ENCODE results near the gene MED29.
"Not testable (repeated sequence)": the region's sequence is repeated elsewhere in the genome, so short reads cannot be mapped to it uniquely, and the experiment has no call there.

Gene MED29

DNA sequence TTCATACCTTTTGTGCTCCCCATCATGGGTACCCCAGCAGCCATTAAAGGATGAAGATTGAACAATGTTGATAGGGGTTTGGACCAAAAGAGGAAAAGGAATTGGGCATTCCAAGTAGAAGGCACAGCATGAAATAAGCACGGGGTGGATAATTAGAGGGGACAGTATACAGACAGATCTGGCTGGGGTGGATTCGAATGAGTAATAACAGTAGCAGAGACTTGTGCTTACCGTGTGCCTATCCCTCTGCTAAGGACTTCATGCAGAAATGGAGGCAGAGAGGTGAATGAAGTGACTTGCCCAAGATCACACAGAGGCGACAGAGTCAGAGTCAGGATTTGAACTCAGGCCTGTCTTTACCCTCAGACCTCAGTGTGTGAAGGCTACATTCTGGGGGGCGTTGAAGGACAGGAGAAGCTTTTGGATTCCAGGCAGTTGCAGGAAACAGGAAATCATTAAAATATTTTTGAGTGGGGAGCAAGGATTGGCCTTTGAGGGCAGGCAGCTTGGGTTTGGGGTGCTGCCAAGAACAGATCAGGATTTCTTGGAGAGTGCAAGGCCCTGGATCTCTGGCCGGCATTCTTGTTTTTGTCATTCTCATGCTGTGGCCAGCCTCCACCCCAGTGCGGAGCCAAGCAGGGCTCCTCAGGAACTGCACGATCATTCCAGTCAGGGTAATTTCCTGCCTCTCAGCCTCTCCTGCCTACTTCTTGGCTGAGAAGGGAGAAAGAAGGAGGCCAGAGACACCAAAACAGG, 19.0 kb upstream of the MED29 start:
- no peak for DNase-seq

- DNase-seq, result no peak
Observed at GRCh38 chr19:39372941-39373340, 18.2 kb upstream of the MED29 start.

GRCh38 chr19:39375929-39376328, 15.2 kb upstream of the MED29 start:
- DNase-seq, result no peak

DNA sequence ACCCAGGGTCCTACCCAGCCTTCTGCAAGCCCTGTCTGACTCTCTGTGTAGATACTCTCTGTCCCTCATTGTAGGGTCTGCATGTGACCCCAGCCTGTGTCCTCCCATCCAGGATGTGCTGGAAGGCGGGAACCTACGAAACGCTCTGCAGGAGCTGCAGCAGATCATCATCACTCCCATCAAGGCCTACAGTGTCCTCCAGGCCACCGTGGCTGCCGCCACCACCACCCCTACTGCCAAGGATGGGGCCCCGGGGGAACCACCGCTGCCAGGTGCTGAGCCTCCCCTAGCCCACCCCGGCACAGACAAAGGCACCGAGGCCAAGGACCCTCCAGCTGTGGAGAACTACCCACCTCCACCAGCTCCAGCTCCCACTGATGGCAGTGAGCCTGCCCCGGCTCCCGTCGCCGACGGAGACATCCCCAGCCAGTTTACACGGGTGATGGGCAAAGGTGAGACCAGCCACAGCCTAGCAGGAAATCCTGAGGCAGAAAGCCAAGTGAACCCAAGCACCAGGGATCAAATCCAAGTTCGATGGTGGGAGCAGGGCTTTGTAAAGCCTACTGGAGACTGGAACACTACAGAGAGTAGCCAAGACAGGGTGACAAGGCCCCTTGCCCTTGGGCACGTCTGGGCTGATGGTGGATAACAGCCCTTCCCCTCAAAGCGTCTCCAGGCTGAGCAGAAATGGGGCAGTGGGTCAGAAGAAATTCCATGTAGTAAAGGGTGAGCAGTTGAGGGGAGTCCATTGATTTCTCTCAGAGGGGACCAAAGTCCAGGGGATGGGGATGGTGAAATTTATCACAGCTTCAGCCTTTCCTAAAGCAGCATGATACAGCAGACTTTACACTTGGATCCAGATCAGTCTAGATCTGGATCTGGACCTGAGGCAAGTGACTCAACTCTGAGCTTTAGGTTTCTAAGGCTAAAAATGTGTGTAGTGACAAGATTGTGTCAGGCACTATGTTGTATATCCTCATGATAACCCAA, 13.5 kb upstream of the MED29 start:
- DNase-seq, result no peak

DNA sequence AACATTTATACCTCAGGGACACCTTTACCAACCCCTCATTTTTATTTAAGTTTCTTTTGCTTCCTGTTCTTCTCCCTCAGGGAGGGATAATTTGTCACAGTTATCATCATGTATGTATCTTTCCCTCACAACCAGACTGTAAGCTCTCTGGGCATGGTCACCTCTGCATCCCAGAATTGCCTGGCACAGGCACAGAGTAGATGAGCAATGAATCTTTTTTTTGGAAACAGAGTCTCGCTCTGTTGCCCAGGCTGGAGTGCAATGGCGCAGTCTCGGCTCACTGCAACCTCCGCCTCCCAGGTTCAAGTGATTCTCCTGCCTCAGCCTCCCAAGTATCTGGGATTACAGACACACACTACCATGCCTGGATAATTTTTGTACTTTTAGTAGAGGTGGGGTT, 11.8 kb upstream of the MED29 start:
- not testable (repeated sequence) for DNase-seq

DNA sequence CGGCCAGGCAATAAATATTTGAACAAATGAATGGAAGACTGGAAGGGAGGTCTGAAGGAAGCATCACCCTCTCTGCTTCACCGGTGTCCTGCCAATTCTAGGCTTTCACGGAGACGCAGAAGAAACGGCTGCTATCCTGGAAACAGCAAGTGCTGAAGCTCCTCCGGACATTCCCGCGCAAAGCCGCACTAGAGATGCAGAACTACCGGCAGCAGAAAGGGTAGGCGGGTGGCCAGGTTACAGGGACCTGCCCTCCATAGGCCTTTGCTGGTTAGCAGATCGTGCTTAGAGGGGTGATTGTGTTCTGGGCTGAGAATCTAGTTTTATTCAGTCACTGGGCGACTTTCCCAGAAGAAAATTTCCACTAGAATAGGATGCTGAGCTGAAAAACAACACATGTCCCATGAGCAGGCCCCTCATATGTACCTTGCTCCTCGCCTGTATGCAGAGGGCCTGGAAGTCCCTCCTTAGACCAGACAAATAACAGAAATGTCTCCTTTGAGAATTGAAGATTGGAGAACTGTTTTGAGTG, 11.2 kb upstream of the MED29 start:
- DNase-seq, result no peak

GRCh38 chr19:39380521-39381502, 10.4 kb upstream of the MED29 start:
- DNase-seq, result no peak

DNA sequence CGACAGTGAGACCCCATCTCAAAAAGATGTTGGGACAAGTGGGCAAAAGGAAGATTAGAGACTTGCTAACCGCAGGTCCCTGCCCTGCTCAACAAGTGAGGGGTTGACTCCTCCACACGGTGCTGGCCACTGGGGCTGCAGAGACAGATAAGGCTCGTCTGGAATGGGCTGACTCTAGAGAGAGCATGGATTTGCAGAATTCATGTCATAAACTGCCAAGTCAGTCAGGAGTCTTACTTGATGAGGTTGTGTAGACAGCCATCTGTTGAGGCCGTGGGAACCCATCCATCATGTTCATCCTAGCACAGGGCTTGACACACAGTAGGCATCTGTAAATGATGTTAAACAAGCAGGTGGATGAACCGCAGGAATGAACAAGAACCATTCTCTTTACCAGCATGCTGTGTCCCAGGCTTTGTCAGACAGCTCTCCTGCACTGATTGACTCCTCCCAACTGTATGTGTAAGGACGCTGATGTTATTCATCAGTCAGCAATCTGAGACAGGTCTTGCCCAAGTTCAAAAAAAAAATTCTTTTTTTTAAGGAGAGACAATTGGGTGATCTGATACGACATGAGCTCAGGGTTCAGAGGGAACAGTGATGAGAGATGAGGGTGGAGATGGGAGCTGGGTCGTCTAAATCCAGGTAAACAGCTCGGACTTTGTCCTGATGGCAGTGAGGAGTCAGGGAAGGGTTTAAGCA, 9.1 kb upstream of the MED29 start:
- no peak for DNase-seq

DNA sequence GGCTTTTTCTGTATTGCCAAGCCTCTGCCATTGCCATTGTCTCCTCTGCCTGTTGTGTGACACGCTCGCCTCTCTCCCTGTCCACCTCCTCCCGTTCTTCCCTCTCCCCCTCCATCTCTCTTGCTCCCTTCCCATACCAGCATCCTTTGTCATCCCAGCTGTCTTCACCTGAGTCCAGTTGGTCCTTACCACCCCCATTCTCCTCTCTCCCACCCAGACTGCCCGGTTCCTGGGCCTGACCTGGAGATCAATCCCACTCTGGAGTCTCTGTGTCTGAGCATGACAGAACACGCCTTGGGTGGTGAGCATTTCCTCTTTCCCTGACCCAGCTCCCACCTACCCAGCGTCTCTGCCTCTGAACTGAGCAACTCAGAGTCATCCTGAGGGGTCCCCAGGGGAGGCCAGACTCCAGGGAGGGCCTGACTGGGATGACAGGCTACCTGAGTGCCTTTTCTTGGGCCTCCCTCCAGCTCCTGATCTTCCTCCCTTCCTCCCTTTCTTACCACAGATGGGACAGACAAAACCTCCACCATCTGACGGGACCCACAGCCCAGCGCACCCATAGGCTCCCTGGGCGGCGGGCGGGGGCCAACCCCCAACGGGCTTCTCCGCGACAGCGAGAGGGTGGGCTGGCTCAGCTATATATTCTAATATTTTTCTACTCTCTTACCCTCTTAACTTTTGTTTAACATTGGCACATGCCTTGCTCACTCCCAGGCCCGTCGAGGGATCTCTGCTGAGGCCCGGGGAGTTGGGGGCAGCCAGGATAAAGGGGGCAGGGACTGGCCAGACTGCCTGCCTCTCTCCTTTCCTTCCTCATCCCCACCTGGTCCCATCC, 8.0 kb upstream of the MED29 start:
- no peak for DNase-seq

GRCh38 chr19:39384839-39385568, 6.2 kb upstream of the MED29 start:
- no peak for DNase-seq

DNA sequence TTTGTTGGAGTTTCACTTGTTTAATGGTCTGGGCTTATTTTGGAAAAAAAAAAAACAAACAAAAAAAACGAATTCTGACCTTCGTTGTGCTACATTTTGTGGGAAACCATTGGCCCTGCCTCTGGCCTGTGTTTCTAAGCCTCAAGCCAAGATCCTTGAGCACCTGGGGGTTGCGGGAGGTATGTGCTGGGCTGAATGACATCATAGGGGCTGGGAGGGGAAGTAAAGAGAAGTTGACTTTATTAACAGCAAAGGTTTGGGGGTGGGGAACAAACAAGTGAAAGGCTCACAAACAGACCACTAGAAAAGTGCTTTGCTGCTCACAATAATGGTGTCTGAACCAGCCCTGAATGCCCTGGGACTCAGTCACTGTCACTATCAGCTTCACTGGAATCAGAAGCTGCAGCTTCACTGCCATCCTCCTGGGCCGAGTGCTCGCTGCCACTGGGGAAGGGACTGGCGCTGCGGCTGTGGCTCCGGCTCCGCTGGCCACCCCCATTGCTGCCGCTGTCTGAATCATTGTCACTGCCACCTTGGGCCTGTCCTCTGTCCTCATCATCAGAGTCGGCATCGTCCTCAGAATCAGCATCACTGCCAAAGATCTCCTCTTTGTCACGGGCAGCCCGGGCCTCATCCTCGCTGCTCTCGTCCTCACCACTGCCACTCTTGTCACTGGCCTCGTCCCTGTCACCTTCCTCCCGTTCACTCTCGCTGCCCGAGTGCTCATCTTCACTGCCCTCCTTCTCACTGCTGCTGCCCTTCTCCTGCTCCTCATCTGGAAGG, 5.4 kb upstream of the MED29 start:
- DNase-seq, result no peak

DNA sequence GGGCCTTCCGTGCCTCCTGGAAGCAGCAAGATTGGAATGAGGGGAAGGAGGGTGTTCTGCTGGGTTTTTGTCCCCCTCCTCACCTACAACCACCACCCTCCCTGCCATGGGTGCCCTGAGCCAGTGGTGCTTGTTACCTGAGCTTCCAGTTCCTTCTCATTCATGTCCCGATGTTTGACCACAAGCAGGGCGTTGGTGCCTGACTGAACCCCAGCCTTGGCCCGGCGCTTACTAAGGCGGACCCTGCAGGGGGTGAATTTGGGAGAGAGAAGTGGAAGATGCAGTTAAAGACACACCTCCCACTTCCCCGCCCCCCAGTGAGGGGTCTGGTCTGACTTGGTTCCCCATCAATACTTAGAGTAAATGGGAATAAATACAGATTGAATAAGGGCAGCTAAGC, 4.6 kb upstream of the MED29 start:
- DNase-seq, result no peak

DNA sequence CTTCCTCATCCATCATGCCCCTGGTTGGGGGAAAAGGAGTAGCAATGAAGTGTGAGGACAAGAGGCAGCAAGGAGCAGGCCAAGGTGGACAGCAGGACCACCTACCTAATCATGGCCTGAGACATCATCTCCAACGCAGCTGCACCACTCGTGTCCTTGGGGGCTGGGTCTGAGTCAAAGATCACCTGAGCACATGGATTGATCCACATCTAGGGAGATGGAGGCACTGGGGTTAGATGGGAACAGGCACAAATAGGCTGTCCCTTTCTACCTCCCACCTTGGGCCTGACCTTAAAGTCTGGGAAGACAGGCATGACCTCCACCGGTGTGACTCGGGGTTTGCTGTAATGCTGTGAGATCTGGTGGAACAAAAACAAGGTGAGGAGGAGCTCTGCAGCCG, 2.5 kb upstream of the MED29 start:
- no peak for DNase-seq

GRCh38 chr19:39389631-39390414, 1.4 kb upstream of the MED29 start:
- no peak for DNase-seq

DNA sequence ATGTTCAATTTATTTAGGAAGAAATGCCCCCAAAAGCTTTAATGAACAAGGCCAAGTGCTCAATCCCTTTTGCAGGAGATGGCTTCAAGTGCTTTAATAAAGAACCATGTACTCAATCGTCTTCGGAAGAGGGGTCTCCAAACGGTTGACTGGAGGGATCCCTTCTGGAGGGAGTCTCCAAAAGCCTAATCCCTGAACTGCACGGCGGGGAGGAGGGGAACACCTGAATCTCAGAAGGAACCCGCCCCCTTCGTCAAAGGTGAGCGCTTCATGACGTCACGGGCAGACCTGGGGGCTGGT, 777 bp upstream of the MED29 start:
- peak in 4 of 5 donors; percentile 68 to 86 (median 81) for DNase-seq

DNA sequence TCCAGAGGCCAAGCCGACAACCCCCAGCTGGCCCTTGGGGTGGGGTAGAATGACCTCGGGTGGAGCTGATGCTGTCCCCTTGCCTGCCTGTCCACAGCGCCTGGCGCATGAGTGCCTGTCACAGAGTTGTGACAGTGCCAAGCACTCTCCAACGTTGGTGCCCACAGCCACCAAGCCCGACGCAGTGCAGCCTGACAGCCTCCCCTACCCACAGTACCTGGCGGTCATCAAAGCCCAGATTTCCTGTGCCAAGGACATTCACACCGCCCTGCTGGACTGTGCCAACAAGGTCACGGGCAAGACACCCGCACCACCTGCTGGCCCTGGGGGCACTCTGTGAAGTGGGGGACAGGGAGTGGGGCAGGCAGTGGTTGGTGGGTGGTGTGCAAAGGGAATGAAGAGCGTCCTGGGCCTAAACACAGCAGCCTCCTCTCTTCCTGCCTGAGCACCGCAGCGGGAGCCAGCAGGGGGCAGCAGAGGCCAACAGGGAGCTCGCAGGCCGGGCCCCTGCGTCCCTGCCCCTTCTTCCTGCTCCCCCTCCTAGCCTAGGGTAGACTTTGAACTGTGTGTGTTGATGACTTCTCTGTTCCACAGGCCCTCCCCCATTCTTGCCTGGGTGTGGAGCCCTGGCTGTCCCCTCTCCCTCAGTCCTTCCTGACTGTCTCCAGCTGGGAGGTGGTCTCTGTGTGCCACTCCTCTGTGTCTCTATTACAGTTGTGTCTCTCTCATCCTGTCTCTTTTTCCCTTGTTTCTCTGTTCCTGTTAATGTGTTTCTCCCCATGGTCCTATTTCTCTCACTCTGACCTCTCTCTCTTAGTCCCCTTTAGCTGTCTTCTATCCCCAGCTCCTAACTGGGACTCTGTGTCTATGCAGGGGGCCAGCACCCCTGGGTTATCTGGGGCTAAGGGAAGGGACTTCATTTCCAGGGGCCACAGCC, 6.5 kb downstream of the MED29 start:
- peak; percentile 81 to 93 (median 90) for DNase-seq

GRCh38 chr19:39398297-39398864, 7.2 kb downstream of the MED29 start:
- peak in 1 of 5 donors; percentile 78 for DNase-seq
